Measurements from ENCODE around the gene EIF3K. TPM values are rescaled to one million over a fixed set of nuclear protein-coding genes. Genes with fewer than 3 reads are reported as not detected.
"Not testable (repeated sequence)": the region's sequence is repeated elsewhere in the genome, so short reads cannot be mapped to it uniquely, and the experiment has no call there.

EIF3K gene
- total RNA-seq, 1 donor from 2014 or later = 229 TPM

DNA sequence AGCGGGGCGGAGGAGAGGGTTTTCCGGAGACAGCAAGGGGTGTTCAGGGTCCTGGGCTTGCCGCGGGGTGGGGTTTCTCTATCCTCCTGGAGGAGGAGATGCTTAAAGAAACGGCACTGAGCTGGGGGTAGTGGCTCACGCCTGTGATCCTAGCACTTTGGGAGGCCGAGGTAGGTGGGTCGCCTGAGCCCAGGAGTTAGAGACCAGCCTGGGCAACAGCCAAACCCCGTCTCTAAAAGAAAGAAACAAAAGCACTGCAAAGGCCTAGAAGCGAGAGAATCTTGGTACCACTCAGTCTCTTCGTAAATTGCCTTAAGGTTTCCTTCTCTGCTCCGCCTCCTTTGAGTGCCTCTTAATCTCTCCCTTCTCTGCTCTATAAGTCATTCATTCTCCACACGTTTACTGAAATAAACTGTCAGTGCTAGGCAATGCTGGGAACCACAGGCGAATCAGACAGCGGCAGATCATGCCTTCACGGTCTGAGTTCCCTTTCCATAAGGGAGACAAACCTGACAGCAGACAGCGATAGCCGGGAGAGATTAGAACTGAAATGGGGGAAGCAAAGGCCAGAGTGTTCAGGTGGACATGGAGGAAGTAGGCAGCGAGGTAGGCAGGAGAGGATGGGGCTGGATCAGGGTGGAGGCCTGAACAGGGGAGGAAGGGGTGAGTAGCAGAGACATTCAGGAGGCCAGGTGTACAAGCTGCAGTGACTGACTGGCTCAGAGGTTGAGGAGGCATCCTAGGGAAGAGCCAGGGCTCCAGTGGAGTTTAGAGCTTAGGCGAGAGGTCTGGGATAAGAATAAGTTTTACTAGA is 580 bp downstream of the EIF3K start:
- peak overlapping the region; percentile 89 for H3K27ac ChIP-seq
- peaks cover 45% of the 10 kb centered on the region for H3K36me3 ChIP-seq
- H3K4me3 ChIP-seq = peak overlapping the region; percentile 93
- no peaks in the 10 kb centered on the region for H3K9me3 ChIP-seq
- TF ChIP-seq CTCF (IDR thresholded peaks at IDR 0.05) = no peak
- H3K27me3 ChIP-seq (ENCODE audit: low read depth) = no peaks in the 10 kb centered on the region
- peaks cover 24% of the 10 kb centered on the region for H3K4me1 ChIP-seq
- ATAC-seq (no peak), DNase-seq (no peak)
- intact Hi-C loops (cut with DNase I) = no loop called here

GRCh38 chr19:38624822-38625221 is 5.8 kb downstream of the EIF3K start:
- Histone ChIP-seq H3K9me3 (no peaks in the 10 kb centered on the region), H3K27me3 (ENCODE audit: low read depth) (no peaks in the 10 kb centered on the region), H3K4me1 (peaks cover 10% of the 10 kb centered on the region), H3K4me3 (no peak overlapping the region), H3K27ac (no peak overlapping the region), H3K36me3 (peaks cover 98% of the 10 kb centered on the region)
- DNase-seq (no peak), ATAC-seq (no peak)
- intact Hi-C loops (cut with DNase I) = no loop called here
- TF ChIP-seq CTCF (IDR thresholded peaks at IDR 0.05) = no peak

DNA sequence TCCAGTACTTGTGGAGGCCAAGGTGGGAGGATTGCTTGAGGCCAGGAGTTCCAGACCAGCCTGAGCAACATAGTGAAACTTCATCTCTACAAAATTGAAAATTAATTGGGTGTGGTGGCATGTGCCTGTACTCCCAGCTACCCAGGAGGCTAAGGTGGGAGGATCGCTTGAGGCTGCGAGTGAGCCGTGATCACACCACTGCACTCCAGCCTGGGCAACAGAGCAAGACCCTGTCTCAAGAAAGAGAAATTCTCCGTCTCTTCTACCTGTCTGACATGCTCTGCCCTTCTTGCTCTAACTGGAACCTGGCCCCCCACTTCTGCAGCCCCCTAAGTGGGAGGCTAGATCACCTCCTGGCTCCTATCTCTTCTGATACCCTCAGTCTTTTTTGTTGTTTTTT is 7.4 kb downstream of the EIF3K start:
- ATAC-seq = no peak
- H3K27ac ChIP-seq = no peak overlapping the region
- no peaks in the 10 kb centered on the region for H3K9me3 ChIP-seq
- no peak for TF ChIP-seq CTCF (IDR thresholded peaks at IDR 0.05)
- H3K27me3 ChIP-seq (ENCODE audit: low read depth) = no peaks in the 10 kb centered on the region
- intact Hi-C loops (cut with DNase I) = no loop called here
- peaks cover 98% of the 10 kb centered on the region for H3K36me3 ChIP-seq
- peaks cover 6% of the 10 kb centered on the region for H3K4me1 ChIP-seq
- H3K4me3 ChIP-seq = no peak overlapping the region
- DNase-seq = no peak

- Histone ChIP-seq H3K4me3 (no peak overlapping the region), H3K4me1 (peaks cover 18% of the 10 kb centered on the region), H3K27me3 (ENCODE audit: low read depth) (no peaks in the 10 kb centered on the region), H3K27ac (no peak overlapping the region), H3K36me3 (peaks cover 87% of the 10 kb centered on the region), H3K9me3 (no peaks in the 10 kb centered on the region)
- intact Hi-C loops (cut with DNase I) = no loop called here
- no peak for ATAC-seq
- TF ChIP-seq CTCF (IDR thresholded peaks at IDR 0.05) = no peak
- DNase-seq = no peak
These were observed 10.6 kb downstream of the EIF3K start for GRCh38 chr19:38629568-38629967.

DNA sequence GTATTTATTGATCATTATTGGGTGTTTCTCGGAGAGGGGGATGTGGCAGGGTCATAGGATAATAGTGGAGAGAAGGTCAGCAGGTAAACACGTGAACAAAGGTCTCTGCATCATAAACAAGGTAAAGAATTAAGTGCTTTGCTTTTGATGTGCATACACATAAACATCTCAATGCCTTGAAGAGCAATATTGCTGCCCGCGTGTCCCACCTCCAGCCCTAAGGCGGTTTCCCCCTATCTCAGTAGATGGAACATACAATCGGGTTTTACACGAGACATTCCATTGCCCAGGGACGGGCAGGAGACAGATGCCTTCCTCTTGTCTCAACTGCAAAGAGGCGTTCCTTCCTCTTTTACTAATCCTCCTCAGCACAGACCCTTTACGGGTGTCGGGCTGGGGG is 12.3 kb downstream of the EIF3K start:
- H3K4me3 ChIP-seq; ATAC-seq; H3K27me3 ChIP-seq (ENCODE audit: low read depth); intact Hi-C loops (cut with DNase I); DNase-seq; H3K9me3 ChIP-seq; H3K27ac ChIP-seq: not testable (repeated sequence)
- peaks cover 87% of the 10 kb centered on the region for H3K36me3 ChIP-seq
- H3K4me1 ChIP-seq = peaks cover 32% of the 10 kb centered on the region

GRCh38 chr19:38631811-38632475 is 13.0 kb downstream of the EIF3K start:
- DNase-seq; H3K27me3 ChIP-seq (ENCODE audit: low read depth); intact Hi-C loops (cut with DNase I); ATAC-seq; H3K4me3 ChIP-seq; H3K9me3 ChIP-seq: not testable (repeated sequence)
- H3K36me3 ChIP-seq = peaks cover 81% of the 10 kb centered on the region
- peak overlapping the region; percentile 9 for H3K27ac ChIP-seq
- peaks cover 38% of the 10 kb centered on the region for H3K4me1 ChIP-seq

All from lower lobe of right lung (tissue), 2 donors.